ENCODE results near the gene NRGN.

DNA sequence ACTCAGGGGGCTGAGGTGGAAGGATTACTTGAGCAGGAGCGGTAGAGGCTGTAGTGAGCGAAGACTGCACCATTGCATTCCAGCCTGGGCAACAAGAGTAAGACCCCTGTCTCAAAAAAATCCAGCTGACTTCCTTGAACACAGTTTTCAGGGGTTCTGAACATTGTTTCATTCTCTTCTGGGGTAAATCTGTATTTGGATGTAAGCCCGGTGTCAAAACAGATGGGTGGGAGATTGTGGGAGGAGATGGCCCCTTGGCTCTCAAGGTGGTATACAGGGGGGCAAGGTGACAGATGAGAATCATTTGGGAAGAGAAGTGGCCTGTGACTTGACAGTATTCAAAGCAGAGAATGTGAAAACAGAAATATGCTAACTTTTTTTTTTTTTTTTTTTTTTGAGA, 17.6 kb downstream of the NRGN start:
- TF ChIP-seq, protein P1, sequence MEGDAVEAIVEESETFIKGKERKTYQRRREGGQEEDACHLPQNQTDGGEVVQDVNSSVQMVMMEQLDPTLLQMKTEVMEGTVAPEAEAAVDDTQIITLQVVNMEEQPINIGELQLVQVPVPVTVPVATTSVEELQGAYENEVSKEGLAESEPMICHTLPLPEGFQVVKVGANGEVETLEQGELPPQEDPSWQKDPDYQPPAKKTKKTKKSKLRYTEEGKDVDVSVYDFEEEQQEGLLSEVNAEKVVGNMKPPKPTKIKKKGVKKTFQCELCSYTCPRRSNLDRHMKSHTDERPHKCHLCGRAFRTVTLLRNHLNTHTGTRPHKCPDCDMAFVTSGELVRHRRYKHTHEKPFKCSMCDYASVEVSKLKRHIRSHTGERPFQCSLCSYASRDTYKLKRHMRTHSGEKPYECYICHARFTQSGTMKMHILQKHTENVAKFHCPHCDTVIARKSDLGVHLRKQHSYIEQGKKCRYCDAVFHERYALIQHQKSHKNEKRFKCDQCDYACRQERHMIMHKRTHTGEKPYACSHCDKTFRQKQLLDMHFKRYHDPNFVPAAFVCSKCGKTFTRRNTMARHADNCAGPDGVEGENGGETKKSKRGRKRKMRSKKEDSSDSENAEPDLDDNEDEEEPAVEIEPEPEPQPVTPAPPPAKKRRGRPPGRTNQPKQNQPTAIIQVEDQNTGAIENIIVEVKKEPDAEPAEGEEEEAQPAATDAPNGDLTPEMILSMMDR (conservative IDR thresholded peaks at IDR 0.05; ENCODE audit: low read length), result no peak
- no peak for TF ChIP-seq EZH2phosphoT487 (IDR thresholded peaks at IDR 0.05; ENCODE audit: borderline replicate concordance, low read depth, low read length)

All from OCI-LY7 (cell line).